Upper lobe of right lung (tissue), 1 donor: ENCODE data around the gene CADPS2. TPM values are rescaled to one million over a fixed set of nuclear protein-coding genes. Genes with fewer than 3 reads are reported as not detected.

Source experiments
- ATAC-seq: fragments of 200-7000 bp; cut with Tn5 transposase; one replicate; pipeline ENCODE4 v1.9.1; 2020; ENCODE audit warnings: mild to moderate bottlenecking, moderate library complexity
- DNase-seq: peaks from one replicate; pipeline ENCODE4 v3.0.0-alpha.2; 2020
- H3K27ac ChIP-seq: fragments of 200-600 bp; one replicate; pipeline ENCODE4 v1.8.0; 2022
- H3K27me3 ChIP-seq: fragments of 200-600 bp; one replicate; pipeline ENCODE4 v1.8.0; 2022; ENCODE audit warnings: mild to moderate bottlenecking
- H3K36me3 ChIP-seq: fragments of 200-600 bp; one replicate; pipeline ENCODE4 v1.8.0; 2022
- H3K4me1 ChIP-seq: fragments of 200-600 bp; one replicate; pipeline ENCODE4 v1.8.0; 2022
- H3K4me3 ChIP-seq: fragments of 200-600 bp; one replicate; pipeline ENCODE4 v1.8.0; 2022; ENCODE audit warnings: mild to moderate bottlenecking
- H3K9me3 ChIP-seq: fragments of 200-600 bp; one replicate; pipeline ENCODE4 v1.8.0; 2022
- intact Hi-C: fragments of 100-400 bp; cut with DNase I; formaldehyde crosslinking; loops from one replicate; pipeline ENCODE4 v1.11.0; 2022
- total RNA-seq: library from RNA; stranded (reverse); fragmentation: NEBNext Ultra II Directional; extraction: Animal tissue kit (Norgen Biotek cat#: 25700); gene quantifications from one replicate; pipeline ENCODE4 v1.2.1, GENCODE V29; 2021
- TF ChIP-seq, protein P1 (sequence below): fragments of 200-600 bp; IDR thresholded peaks from one replicate; pipeline ENCODE4 v1.8.0; 2022; ENCODE audit warnings: antibody characterized with exemption
- donor health status: DM: no; HTN: yes; CAD: no; lungs with severe emphysema.

The CADPS2 gene
- total RNA-seq, 1 donor from 2014 or later = 46.1 TPM

- H3K4me1 ChIP-seq = no peaks in the 10 kb centered on the region
- no peak overlapping the region for H3K27ac ChIP-seq
- TF ChIP-seq, protein P1, sequence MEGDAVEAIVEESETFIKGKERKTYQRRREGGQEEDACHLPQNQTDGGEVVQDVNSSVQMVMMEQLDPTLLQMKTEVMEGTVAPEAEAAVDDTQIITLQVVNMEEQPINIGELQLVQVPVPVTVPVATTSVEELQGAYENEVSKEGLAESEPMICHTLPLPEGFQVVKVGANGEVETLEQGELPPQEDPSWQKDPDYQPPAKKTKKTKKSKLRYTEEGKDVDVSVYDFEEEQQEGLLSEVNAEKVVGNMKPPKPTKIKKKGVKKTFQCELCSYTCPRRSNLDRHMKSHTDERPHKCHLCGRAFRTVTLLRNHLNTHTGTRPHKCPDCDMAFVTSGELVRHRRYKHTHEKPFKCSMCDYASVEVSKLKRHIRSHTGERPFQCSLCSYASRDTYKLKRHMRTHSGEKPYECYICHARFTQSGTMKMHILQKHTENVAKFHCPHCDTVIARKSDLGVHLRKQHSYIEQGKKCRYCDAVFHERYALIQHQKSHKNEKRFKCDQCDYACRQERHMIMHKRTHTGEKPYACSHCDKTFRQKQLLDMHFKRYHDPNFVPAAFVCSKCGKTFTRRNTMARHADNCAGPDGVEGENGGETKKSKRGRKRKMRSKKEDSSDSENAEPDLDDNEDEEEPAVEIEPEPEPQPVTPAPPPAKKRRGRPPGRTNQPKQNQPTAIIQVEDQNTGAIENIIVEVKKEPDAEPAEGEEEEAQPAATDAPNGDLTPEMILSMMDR = no peak
- intact Hi-C loops = no loop called here
- ATAC-seq (no peak), DNase-seq (no peak)
- H3K4me3 ChIP-seq = no peak overlapping the region
- H3K36me3 ChIP-seq = no peaks in the 10 kb centered on the region
- H3K27me3 ChIP-seq = no peaks in the 10 kb centered on the region
- no peaks in the 10 kb centered on the region for H3K9me3 ChIP-seq
These were observed 360.9 kb downstream of the CADPS2 start for GRCh38 chr7:122525355-122525754.

- TF ChIP-seq, protein P1 = no peak
- Histone ChIP-seq H3K4me1 (no peaks in the 10 kb centered on the region), H3K36me3 (no peaks in the 10 kb centered on the region), H3K9me3 (no peaks in the 10 kb centered on the region), H3K27ac (no peak overlapping the region), H3K4me3 (no peak overlapping the region), H3K27me3 (no peaks in the 10 kb centered on the region)
- DNase-seq = no peak
- no peak for ATAC-seq
- intact Hi-C loops = no loop called here
These were observed 364.5 kb downstream of the CADPS2 start for GRCh38 chr7:122521767-122522166.

- Histone ChIP-seq H3K9me3 (no peaks in the 10 kb centered on the region), H3K27ac (no peak overlapping the region), H3K36me3 (no peaks in the 10 kb centered on the region), H3K4me3 (no peak overlapping the region), H3K27me3 (no peaks in the 10 kb centered on the region), H3K4me1 (no peaks in the 10 kb centered on the region)
- ATAC-seq (no peak), DNase-seq (no peak)
- intact Hi-C loops = no loop called here
- TF ChIP-seq, protein P1 = no peak
These were observed 365.2 kb downstream of the CADPS2 start for GRCh38 chr7:122520971-122521555.

GRCh38 chr7:122518488-122518887 lies 367.8 kb downstream of the CADPS2 start:
- no peaks in the 10 kb centered on the region for H3K36me3 ChIP-seq
- no peak overlapping the region for H3K4me3 ChIP-seq
- no peaks in the 10 kb centered on the region for H3K27me3 ChIP-seq
- intact Hi-C loops = no loop called here
- H3K27ac ChIP-seq = no peak overlapping the region
- H3K4me1 ChIP-seq = no peaks in the 10 kb centered on the region
- TF ChIP-seq, protein P1 = no peak
- ATAC-seq (no peak), DNase-seq (no peak)
- H3K9me3 ChIP-seq = no peaks in the 10 kb centered on the region

DNA sequence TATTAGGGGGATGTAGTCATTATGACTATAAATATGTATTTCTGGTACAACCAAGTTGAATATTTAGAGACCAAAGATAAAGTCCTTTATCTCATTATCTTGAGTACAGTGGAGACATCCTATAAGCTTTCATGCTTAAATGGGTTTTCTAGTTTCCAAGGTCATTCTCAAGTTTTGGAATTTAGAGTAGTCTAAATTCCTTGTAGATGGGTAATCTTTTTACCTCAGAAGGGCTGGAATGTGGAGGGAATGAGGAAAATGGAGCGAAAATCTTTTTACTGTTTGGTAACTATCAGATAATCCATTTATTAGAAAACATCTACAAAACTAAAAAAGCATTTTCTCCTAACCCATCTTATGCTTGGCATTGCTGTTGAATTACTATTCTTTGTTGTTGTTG lies 368.7 kb downstream of the CADPS2 start:
- no peaks in the 10 kb centered on the region for H3K36me3 ChIP-seq
- H3K27me3 ChIP-seq = no peaks in the 10 kb centered on the region
- DNase-seq (no peak), ATAC-seq (no peak)
- H3K9me3 ChIP-seq = no peaks in the 10 kb centered on the region
- TF ChIP-seq, protein P1 = no peak
- H3K4me1 ChIP-seq = no peaks in the 10 kb centered on the region
- intact Hi-C loops = no loop called here
- no peak overlapping the region for H3K27ac ChIP-seq
- H3K4me3 ChIP-seq = no peak overlapping the region

- H3K9me3 ChIP-seq = no peaks in the 10 kb centered on the region
- intact Hi-C loops = no loop called here
- no peak overlapping the region for H3K27ac ChIP-seq
- no peaks in the 10 kb centered on the region for H3K36me3 ChIP-seq
- H3K27me3 ChIP-seq = no peaks in the 10 kb centered on the region
- H3K4me3 ChIP-seq = no peak overlapping the region
- DNase-seq = no peak
- no peak for ATAC-seq
- H3K4me1 ChIP-seq = no peaks in the 10 kb centered on the region
- TF ChIP-seq, protein P1 = no peak
These were observed 370.9 kb downstream of the CADPS2 start for GRCh38 chr7:122515404-122515803.
